Peyer's patch (tissue), 4 donors: ENCODE results near the gene ANKRD65.

Source experiments
- CTCF ChIP-seq, 6 experiments: fragments of 450-650 bp in 4 of 6; fragments of 200-600 bp in 2 of 6; sonication (generic) in 1 of 6; IDR thresholded peaks; one replicate each; pipeline ENCODE4 v1.5.1; 2017 to 2019; ENCODE audit warnings: antibody characterized with exemption in 6 of 6, mild to moderate bottlenecking in 3 of 6, moderate library complexity in 1 of 6
- POLR2A ChIP-seq, 2 donors: fragments of 450-650 bp; IDR thresholded peaks; one replicate each; pipeline ENCODE4 v1.5.1; 2017; ENCODE audit warnings: antibody characterized with exemption in 2 of 2, mild to moderate bottlenecking in 2 of 2, moderate library complexity in 2 of 2

DNA sequence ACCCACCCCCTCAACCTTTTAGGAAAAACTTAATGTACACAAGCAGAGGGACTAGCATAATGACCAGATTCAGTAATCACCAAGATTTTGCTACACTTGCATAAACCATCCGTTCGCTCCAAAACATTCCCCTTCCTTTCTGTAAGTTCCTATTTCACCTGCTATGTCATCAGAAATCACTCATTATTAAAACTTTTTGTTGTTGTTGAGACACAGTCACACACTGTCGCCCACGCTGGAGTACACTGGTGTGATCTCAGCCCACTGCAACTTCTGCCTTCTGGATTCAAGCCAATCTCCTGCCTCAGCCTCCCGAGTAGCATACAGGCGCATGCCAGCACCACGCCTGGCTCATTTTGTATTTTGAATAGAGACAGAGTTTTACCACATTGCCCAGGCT, 17.4 kb downstream of the ANKRD65 start:
- TF ChIP-seq CTCF (IDR thresholded peaks at IDR 0.05), result no peak
- no peak for TF ChIP-seq POLR2A (IDR thresholded peaks at IDR 0.05)
